ENCODE measurements around the gene MEAF6. TPM values are rescaled to one million over a fixed set of nuclear protein-coding genes. Genes with fewer than 3 reads are reported as not detected.
"Not testable (repeated sequence)": the region's sequence is repeated elsewhere in the genome, so short reads cannot be mapped to it uniquely, and the experiment has no call there.

The MEAF6 gene
- total RNA-seq, 1 donor from 2014 or later, result 77.3 TPM

GRCh38 chr1:37517569-37517968, 3.0 kb upstream of the MEAF6 start:
- Mint-ChIP-seq H3K27me3 (ENCODE audit: low read depth) (peaks cover 11% of the 10 kb centered on the region), H3K4me3 (peak overlapping the region; percentile 41), H3K36me3 (ENCODE audit: low read depth) (no peaks in the 10 kb centered on the region), H3K4me1 (peaks cover 26% of the 10 kb centered on the region), H3K27ac (ENCODE audit: unreplicated experiment) (no peak overlapping the region), H3K9me3 (peaks cover 2% of the 10 kb centered on the region)
- no peak for DNase-seq (ENCODE audit: low read depth, low spot score)
- TF ChIP-seq CTCF (conservative IDR thresholded peaks at IDR 0.05), result no peak

GRCh38 chr1:37515185-37516034, 844 bp upstream of the MEAF6 start:
- H3K4me3 Mint-ChIP-seq, result peak overlapping the region; percentile 94
- TF ChIP-seq CTCF (conservative IDR thresholded peaks at IDR 0.05), result no peak

GRCh38 chr1:37513795-37514349, 694 bp downstream of the MEAF6 start:
- TF ChIP-seq CTCF (conservative IDR thresholded peaks at IDR 0.05), result no peak
- H3K4me1 Mint-ChIP-seq, result peaks cover 27% of the 10 kb centered on the region
- no peak for DNase-seq (ENCODE audit: low read depth, low spot score)
- peak overlapping the region; percentile 99 for H3K4me3 Mint-ChIP-seq
- peaks cover 11% of the 10 kb centered on the region for H3K27me3 Mint-ChIP-seq (ENCODE audit: low read depth)
- H3K9me3 Mint-ChIP-seq, result no peaks in the 10 kb centered on the region
- H3K36me3 Mint-ChIP-seq (ENCODE audit: low read depth), result peaks cover 3% of the 10 kb centered on the region
- peak overlapping the region; percentile 98 for H3K27ac Mint-ChIP-seq (ENCODE audit: unreplicated experiment)

More at GRCh38 chr1:37515185-37516034, 844 bp upstream of the MEAF6 start:
- peaks cover 2% of the 10 kb centered on the region for H3K9me3 Mint-ChIP-seq
- no peak for DNase-seq (ENCODE audit: low read depth, low spot score)
- no peaks in the 10 kb centered on the region for H3K36me3 Mint-ChIP-seq (ENCODE audit: low read depth)
- peaks cover 30% of the 10 kb centered on the region for H3K4me1 Mint-ChIP-seq
- H3K27me3 Mint-ChIP-seq (ENCODE audit: low read depth), result peaks cover 11% of the 10 kb centered on the region
- peak overlapping the region; percentile 84 for H3K27ac Mint-ChIP-seq (ENCODE audit: unreplicated experiment)

GRCh38 chr1:37509181-37509580, 5.4 kb downstream of the MEAF6 start:
- Mint-ChIP-seq H3K4me1 (peaks cover 14% of the 10 kb centered on the region), H3K36me3 (ENCODE audit: low read depth) (peaks cover 15% of the 10 kb centered on the region), H3K9me3 (no peaks in the 10 kb centered on the region), H3K27ac (ENCODE audit: unreplicated experiment) (no peak overlapping the region), H3K4me3 (peak overlapping the region; percentile 36), H3K27me3 (ENCODE audit: low read depth) (no peaks in the 10 kb centered on the region)
- peak; percentile 29 for TF ChIP-seq CTCF (conservative IDR thresholded peaks at IDR 0.05)
- DNase-seq (ENCODE audit: low read depth, low spot score), result no peak

- TF ChIP-seq CTCF (conservative IDR thresholded peaks at IDR 0.05), result no peak
- DNase-seq (ENCODE audit: low read depth, low spot score), result no peak
- no peak overlapping the region for H3K27ac Mint-ChIP-seq (ENCODE audit: unreplicated experiment)
- H3K27me3 Mint-ChIP-seq (ENCODE audit: low read depth), result no peaks in the 10 kb centered on the region
- no peaks in the 10 kb centered on the region for H3K9me3 Mint-ChIP-seq
- no peak overlapping the region for H3K4me3 Mint-ChIP-seq
- H3K4me1 Mint-ChIP-seq, result peaks cover 1% of the 10 kb centered on the region
- peaks cover 15% of the 10 kb centered on the region for H3K36me3 Mint-ChIP-seq (ENCODE audit: low read depth)
Observed at GRCh38 chr1:37506740-37507139, 7.8 kb downstream of the MEAF6 start.

- not testable (repeated sequence) for H3K27me3 Mint-ChIP-seq (ENCODE audit: low read depth); DNase-seq (ENCODE audit: low read depth, low spot score); H3K9me3 Mint-ChIP-seq; H3K27ac Mint-ChIP-seq (ENCODE audit: unreplicated experiment); H3K4me1 Mint-ChIP-seq; H3K4me3 Mint-ChIP-seq
- H3K36me3 Mint-ChIP-seq (ENCODE audit: low read depth), result peaks cover 14% of the 10 kb centered on the region
Observed at GRCh38 chr1:37502791-37503190, 11.8 kb downstream of the MEAF6 start.

Data from neural crest cell (in vitro differentiated cells).